ENCODE data around the gene DCX. TPM values are rescaled to one million over a fixed set of nuclear protein-coding genes. Genes with fewer than 3 reads are reported as not detected.

Gene DCX
- total and polyA plus RNA-seq, 2 of the 4 experiments (the other 2 are of a cell fraction), result not detected

DNA sequence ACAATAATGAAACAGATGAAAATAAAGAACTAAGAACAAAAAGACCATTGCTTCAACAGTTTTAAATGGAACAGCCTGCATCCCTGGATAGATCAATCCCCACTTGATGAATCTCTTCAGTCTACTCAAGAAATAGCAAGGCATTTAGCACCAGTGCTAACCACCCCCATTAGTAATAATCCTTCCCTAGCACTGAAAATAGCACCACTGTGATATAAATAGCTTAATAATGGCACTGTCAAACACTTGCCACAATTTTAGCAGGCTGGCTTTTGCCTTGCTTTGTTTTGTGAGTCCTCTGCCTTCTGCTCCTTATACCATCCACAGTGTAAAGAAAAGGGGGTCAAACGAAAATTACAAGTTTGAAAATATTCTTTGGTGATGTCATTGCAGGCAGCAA, 17.4 kb downstream of the DCX start:
- WGBS, 2 experiments (ENCODE audit: extremely low coverage in 2 of 2, insufficient read length in 1 of 2), result no CpG with 5 or more reads among the region's 1 CpG
- Histone ChIP-seq H2AK5ac (ENCODE audit: low read depth, low read length) (no peak overlapping the region), H3K56ac (ENCODE audit: extremely low read depth, insufficient read depth, low read length) (no peak overlapping the region), H3K9ac (ENCODE audit: low read depth, low read length) (no peak overlapping the region), H4K5ac (ENCODE audit: low read depth, low read length) (no peak overlapping the region), H3K4ac (ENCODE audit: low read depth, low read length) (no peak overlapping the region), H4K91ac (ENCODE audit: insufficient read depth, low read depth, low read length) (no peak overlapping the region), H2BK5ac (ENCODE audit: low read depth, low read length, poor library complexity, severe bottlenecking) (no peak overlapping the region), H3K4me1 (ENCODE audit: control insufficient read depth, insufficient read depth, low read length) (no peaks in the 10 kb centered on the region), H3K4me3 (ENCODE audit: insufficient read depth, low read depth, low read length) (no peak overlapping the region), H3K18ac (ENCODE audit: low read depth, low read length) (no peak overlapping the region), H3K23ac (ENCODE audit: low read depth, low read length) (no peak overlapping the region), H2BK20ac (ENCODE audit: low read depth, low read length) (no peak overlapping the region), H3K36me3 (ENCODE audit: control insufficient read depth, insufficient read depth, low read length) (no peaks in the 10 kb centered on the region), H3K14ac (replicated peaks; ENCODE audit: low read depth, low read length) (no peak overlapping the region), H3K27ac (ENCODE audit: insufficient read depth, low read length) (no peak overlapping the region), H3K9me1 (ENCODE audit: insufficient read depth, low read length) (no peaks in the 10 kb centered on the region), H2AFZ (replicated peaks; ENCODE audit: low read length, poor library complexity) (no peak overlapping the region), H2BK15ac (ENCODE audit: low read depth, low read length) (no peak overlapping the region), H4K8ac (ENCODE audit: low read depth in 2 of 2, low read length in 2 of 2) (no peak overlapping the region), H3K4me2 (ENCODE audit: low read depth, low read length) (no peak overlapping the region), H3K27me3 (ENCODE audit: control insufficient read depth, insufficient read depth, low read length) (peaks cover 2% of the 10 kb centered on the region; the same call in 1 of the 2 replicates), H2BK120ac (ENCODE audit: low read depth, low read length) (no peak overlapping the region), H4K20me1 (ENCODE audit: insufficient read depth, low read length) (no peaks in the 10 kb centered on the region), H3K79me1 (ENCODE audit: low read depth in 1 of 2, low read length in 2 of 2) (no peaks in the 10 kb centered on the region), H2AK9ac (replicated peaks; ENCODE audit: low read depth, low read length, poor library complexity) (no peak overlapping the region), H3K9me3 (ENCODE audit: control insufficient read depth, insufficient read depth, low read length) (no peaks in the 10 kb centered on the region)
- intact Hi-C loops (cut with micrococcal nuclease), result no loop called here
- TF ChIP-seq CHD1 (IDR thresholded peaks at IDR 0.05; ENCODE audit: low read depth, low read length) (no peak), POLR2A (IDR thresholded peaks at IDR 0.05; ENCODE audit: low read depth, low read length) (no peak), MXI1 (IDR thresholded peaks at IDR 0.05; ENCODE audit: borderline replicate concordance, low read depth, low read length) (no peak), MAFK (IDR thresholded peaks at IDR 0.05; ENCODE audit: low read depth, low read length) (no peak), BHLHE40 (IDR thresholded peaks at IDR 0.05; ENCODE audit: low read depth, low read length) (no peak), MAZ (IDR thresholded peaks at IDR 0.05; ENCODE audit: borderline replicate concordance, low read depth, low read length) (no peak), RCOR1 (IDR thresholded peaks at IDR 0.05; ENCODE audit: insufficient replicate concordance, low read length) (no peak), SMC3 (IDR thresholded peaks at IDR 0.05; ENCODE audit: low read depth, low read length) (no peak), RAD21 (IDR thresholded peaks at IDR 0.05; ENCODE audit: low read length) (no peak), RFX5 (IDR thresholded peaks at IDR 0.05; ENCODE audit: low read depth, low read length) (no peak), NFE2L2 (IDR thresholded peaks at IDR 0.05; ENCODE audit: low read depth, low read length) (no peak)
- TF ChIP-seq, protein P1, sequence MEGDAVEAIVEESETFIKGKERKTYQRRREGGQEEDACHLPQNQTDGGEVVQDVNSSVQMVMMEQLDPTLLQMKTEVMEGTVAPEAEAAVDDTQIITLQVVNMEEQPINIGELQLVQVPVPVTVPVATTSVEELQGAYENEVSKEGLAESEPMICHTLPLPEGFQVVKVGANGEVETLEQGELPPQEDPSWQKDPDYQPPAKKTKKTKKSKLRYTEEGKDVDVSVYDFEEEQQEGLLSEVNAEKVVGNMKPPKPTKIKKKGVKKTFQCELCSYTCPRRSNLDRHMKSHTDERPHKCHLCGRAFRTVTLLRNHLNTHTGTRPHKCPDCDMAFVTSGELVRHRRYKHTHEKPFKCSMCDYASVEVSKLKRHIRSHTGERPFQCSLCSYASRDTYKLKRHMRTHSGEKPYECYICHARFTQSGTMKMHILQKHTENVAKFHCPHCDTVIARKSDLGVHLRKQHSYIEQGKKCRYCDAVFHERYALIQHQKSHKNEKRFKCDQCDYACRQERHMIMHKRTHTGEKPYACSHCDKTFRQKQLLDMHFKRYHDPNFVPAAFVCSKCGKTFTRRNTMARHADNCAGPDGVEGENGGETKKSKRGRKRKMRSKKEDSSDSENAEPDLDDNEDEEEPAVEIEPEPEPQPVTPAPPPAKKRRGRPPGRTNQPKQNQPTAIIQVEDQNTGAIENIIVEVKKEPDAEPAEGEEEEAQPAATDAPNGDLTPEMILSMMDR (conservative IDR thresholded peaks at IDR 0.05; ENCODE audit: low read depth, low read length), result no peak
- TF ChIP-seq, protein P2, sequence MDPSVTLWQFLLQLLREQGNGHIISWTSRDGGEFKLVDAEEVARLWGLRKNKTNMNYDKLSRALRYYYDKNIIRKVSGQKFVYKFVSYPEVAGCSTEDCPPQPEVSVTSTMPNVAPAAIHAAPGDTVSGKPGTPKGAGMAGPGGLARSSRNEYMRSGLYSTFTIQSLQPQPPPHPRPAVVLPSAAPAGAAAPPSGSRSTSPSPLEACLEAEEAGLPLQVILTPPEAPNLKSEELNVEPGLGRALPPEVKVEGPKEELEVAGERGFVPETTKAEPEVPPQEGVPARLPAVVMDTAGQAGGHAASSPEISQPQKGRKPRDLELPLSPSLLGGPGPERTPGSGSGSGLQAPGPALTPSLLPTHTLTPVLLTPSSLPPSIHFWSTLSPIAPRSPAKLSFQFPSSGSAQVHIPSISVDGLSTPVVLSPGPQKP (IDR thresholded peaks at IDR 0.05; ENCODE audit: borderline replicate concordance, low read depth, low read length), result no peak
- TF ChIP-seq, protein P3, sequence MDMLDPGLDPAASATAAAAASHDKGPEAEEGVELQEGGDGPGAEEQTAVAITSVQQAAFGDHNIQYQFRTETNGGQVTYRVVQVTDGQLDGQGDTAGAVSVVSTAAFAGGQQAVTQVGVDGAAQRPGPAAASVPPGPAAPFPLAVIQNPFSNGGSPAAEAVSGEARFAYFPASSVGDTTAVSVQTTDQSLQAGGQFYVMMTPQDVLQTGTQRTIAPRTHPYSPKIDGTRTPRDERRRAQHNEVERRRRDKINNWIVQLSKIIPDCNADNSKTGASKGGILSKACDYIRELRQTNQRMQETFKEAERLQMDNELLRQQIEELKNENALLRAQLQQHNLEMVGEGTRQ (IDR thresholded peaks at IDR 0.05; ENCODE audit: low read depth, low read length), result no peak
- DNase-seq (no peak), ATAC-seq (ENCODE audit: low read depth) (no peak)
- dilution Hi-C loops (cut with HindIII; ENCODE audit: low sequenced_read_pairs, unreplicated experiment), result no loop called here
- CTCF ChIA-PET, result interaction anchor here (0.6 kb wide), 1 partner anchor 22 kb away, joined by 3 read pairs; no protein-coding TSS in a partner anchor
- no TSS peak for BruUV-seq (replicated peaks)
- in situ Hi-C loops (cut with MboI; ENCODE audit: low sequenced_read_pairs), result no loop called here
- POLR2A ChIA-PET (ENCODE audit: unreplicated experiment), result no interaction called here

Measured in IMR-90 (cell line).